Measurements from ENCODE around the gene NAALADL2.

DNA sequence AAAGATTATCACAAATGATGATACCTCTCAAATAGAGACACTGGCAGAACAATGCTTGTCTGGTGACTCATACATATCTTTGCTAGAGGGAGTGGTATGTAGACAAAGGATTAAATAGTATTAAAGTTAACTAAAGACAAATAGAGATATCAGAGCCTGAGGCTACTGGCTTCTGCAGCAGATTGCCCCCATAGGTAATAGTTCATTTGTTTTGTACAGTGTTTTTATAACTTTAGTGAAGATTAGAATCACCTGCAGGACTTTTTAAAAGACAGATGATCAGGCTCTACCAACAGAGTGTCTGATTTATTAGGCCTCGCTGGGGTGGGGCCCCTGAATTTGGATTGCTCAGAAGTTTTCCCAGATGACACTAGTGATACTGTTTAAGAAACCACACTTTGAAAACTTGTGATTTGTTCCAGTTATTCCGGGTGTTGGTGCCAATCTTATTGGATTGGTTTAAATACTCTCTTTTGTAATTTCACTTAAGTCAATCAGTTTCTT lies 96.4 kb downstream of the NAALADL2 start:
- TF ChIP-seq, protein P1, sequence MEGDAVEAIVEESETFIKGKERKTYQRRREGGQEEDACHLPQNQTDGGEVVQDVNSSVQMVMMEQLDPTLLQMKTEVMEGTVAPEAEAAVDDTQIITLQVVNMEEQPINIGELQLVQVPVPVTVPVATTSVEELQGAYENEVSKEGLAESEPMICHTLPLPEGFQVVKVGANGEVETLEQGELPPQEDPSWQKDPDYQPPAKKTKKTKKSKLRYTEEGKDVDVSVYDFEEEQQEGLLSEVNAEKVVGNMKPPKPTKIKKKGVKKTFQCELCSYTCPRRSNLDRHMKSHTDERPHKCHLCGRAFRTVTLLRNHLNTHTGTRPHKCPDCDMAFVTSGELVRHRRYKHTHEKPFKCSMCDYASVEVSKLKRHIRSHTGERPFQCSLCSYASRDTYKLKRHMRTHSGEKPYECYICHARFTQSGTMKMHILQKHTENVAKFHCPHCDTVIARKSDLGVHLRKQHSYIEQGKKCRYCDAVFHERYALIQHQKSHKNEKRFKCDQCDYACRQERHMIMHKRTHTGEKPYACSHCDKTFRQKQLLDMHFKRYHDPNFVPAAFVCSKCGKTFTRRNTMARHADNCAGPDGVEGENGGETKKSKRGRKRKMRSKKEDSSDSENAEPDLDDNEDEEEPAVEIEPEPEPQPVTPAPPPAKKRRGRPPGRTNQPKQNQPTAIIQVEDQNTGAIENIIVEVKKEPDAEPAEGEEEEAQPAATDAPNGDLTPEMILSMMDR (IDR thresholded peaks at IDR 0.05 in 4 of 5, conservative IDR thresholded peaks at IDR 0.05 in 1 of 5), result no peak
- TF ChIP-seq POLR2A (IDR thresholded peaks at IDR 0.05), result no peak

Measured in gastrocnemius medialis (tissue), 4 donors.